Parathyroid adenoma (tissue), 2 donors: ENCODE results near the gene LRP1B.

Source experiments
- H2AFZ ChIP-seq: fragments of 300-600 bp; sonication (generic); one replicate; pipeline ENCODE4 v1.7.0; 2017; ENCODE audit warnings: antibody characterized with exemption, mild to moderate bottlenecking
- H3K27ac ChIP-seq: fragments of 300-600 bp; sonication (generic); one replicate; pipeline ENCODE4 v1.7.0; 2017
- H3K27me3 ChIP-seq: fragments of 300-600 bp; sonication (generic); one replicate; pipeline ENCODE4 v1.7.0; 2017; ENCODE audit warnings: low read length; ENCODE audit not compliant: control insufficient read depth, insufficient read depth
- H3K36me3 ChIP-seq: fragments of 300-600 bp; sonication (generic); one replicate; pipeline ENCODE4 v1.7.0; 2017; ENCODE audit warnings: low read length; ENCODE audit not compliant: control insufficient read depth, insufficient read depth
- H3K4me1 ChIP-seq: fragments of 300-600 bp; sonication (generic); one replicate; pipeline ENCODE4 v1.7.0; 2017; ENCODE audit warnings: control low read depth
- H3K4me2 ChIP-seq: fragments of 300-600 bp; sonication (generic); one replicate; pipeline ENCODE4 v1.7.0; 2017; ENCODE audit warnings: low read length
- H3K4me3 ChIP-seq: fragments of 300-600 bp; sonication (generic); one replicate; pipeline ENCODE4 v1.7.0; 2017; ENCODE audit warnings: low read depth, low read length
- H3K79me2 ChIP-seq: fragments of 300-600 bp; sonication (generic); one replicate; pipeline ENCODE4 v1.7.0; 2017; ENCODE audit warnings: control low read depth
- H3K9ac ChIP-seq: fragments of 300-600 bp; sonication (generic); one replicate; pipeline ENCODE4 v1.7.0; 2017; ENCODE audit warnings: mild to moderate bottlenecking
- H3K9me3 ChIP-seq: fragments of 300-600 bp; sonication (generic); one replicate; pipeline ENCODE4 v1.7.0; 2017; ENCODE audit warnings: low read length; ENCODE audit not compliant: control insufficient read depth
- TF ChIP-seq, protein P1 (sequence below): fragments of 300-600 bp; sonication (generic); IDR thresholded peaks from one replicate; pipeline ENCODE4 v1.7.0; 2017; ENCODE audit warnings: antibody characterized with exemption, mild to moderate bottlenecking
- donor health status: primary hyperparathyroidism.

LRP1B gene

DNA sequence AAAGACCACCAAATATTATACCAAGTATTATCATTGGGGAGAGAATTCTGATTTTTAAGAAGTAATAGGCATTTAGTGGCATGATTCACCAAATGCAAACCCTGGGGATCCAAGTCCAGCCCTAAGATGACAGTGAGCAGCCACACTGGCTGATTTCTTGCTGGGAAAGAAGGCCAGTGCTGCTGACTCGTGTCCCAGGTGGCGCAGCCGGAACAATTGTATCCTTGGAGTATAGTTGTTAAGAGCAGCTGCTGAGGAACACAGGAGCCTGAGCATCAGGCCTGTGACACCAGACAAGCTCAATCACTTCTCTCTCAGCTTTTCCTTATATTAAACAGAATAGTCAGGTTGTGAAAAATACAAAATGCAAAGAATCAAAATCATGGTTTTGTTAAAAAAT, 48.4 kb downstream of the LRP1B start:
- no peaks in the 10 kb centered on the region for H3K4me1 ChIP-seq
- H3K27ac ChIP-seq = no peak overlapping the region
- H2AFZ ChIP-seq = no peak overlapping the region
- H3K4me2 ChIP-seq = no peak overlapping the region
- no peaks in the 10 kb centered on the region for H3K9me3 ChIP-seq
- H3K79me2 ChIP-seq = no peaks in the 10 kb centered on the region
- no peak overlapping the region for H3K4me3 ChIP-seq
- no peaks in the 10 kb centered on the region for H3K27me3 ChIP-seq
- TF ChIP-seq, protein P1, sequence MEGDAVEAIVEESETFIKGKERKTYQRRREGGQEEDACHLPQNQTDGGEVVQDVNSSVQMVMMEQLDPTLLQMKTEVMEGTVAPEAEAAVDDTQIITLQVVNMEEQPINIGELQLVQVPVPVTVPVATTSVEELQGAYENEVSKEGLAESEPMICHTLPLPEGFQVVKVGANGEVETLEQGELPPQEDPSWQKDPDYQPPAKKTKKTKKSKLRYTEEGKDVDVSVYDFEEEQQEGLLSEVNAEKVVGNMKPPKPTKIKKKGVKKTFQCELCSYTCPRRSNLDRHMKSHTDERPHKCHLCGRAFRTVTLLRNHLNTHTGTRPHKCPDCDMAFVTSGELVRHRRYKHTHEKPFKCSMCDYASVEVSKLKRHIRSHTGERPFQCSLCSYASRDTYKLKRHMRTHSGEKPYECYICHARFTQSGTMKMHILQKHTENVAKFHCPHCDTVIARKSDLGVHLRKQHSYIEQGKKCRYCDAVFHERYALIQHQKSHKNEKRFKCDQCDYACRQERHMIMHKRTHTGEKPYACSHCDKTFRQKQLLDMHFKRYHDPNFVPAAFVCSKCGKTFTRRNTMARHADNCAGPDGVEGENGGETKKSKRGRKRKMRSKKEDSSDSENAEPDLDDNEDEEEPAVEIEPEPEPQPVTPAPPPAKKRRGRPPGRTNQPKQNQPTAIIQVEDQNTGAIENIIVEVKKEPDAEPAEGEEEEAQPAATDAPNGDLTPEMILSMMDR = no peak
- H3K36me3 ChIP-seq = no peaks in the 10 kb centered on the region
- H3K9ac ChIP-seq = no peak overlapping the region

DNA sequence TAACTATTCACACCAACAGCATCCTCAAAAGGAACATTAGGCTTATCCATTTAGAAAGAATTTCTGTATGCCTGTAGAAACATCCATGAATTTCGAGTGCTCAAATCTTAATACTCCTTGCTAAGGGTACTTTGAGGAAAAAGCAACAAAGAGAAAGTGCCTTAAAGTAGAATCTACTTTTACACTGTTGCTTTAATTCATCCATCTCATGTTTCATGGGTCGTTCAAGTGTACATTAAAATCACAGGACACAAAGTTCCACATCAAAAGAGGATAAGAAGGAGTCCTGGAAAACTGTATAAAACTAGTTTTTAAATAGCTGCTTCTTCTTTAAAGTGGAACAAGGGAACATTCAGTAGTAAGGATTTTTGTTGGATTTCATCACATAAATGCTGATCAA, 54.5 kb downstream of the LRP1B start:
- H3K9ac ChIP-seq = no peak overlapping the region
- TF ChIP-seq, protein P1 = no peak
- no peaks in the 10 kb centered on the region for H3K27me3 ChIP-seq
- H3K4me2 ChIP-seq = no peak overlapping the region
- no peaks in the 10 kb centered on the region for H3K36me3 ChIP-seq
- no peaks in the 10 kb centered on the region for H3K9me3 ChIP-seq
- H3K27ac ChIP-seq = no peak overlapping the region
- H3K4me1 ChIP-seq = no peaks in the 10 kb centered on the region
- H3K4me3 ChIP-seq = no peak overlapping the region
- H3K79me2 ChIP-seq = no peaks in the 10 kb centered on the region
- H2AFZ ChIP-seq = no peak overlapping the region

DNA sequence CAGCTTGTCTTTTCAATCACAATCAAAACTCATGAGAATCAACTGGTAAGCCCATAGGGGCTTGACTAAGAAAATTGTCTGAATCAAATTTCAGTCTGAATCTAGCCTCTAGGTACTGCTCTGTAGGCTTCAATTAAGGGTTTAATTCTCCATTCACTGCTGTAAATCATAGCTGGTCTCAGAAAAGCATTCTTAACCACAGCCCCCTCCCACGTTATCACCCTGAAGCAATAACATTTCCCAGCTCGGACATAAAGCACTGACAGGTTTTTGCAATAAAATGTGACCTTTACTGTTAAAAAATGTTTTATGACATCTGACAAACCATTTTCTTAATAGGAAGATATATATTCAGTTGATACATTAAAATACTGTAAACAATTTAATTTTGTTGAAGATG, 55.0 kb downstream of the LRP1B start:
- Histone ChIP-seq H3K4me1 (no peaks in the 10 kb centered on the region), H2AFZ (no peak overlapping the region), H3K79me2 (no peaks in the 10 kb centered on the region), H3K27ac (no peak overlapping the region), H3K4me2 (no peak overlapping the region), H3K36me3 (no peaks in the 10 kb centered on the region), H3K9me3 (no peaks in the 10 kb centered on the region), H3K4me3 (no peak overlapping the region), H3K27me3 (no peaks in the 10 kb centered on the region), H3K9ac (no peak overlapping the region)
- TF ChIP-seq, protein P1 = no peak

DNA sequence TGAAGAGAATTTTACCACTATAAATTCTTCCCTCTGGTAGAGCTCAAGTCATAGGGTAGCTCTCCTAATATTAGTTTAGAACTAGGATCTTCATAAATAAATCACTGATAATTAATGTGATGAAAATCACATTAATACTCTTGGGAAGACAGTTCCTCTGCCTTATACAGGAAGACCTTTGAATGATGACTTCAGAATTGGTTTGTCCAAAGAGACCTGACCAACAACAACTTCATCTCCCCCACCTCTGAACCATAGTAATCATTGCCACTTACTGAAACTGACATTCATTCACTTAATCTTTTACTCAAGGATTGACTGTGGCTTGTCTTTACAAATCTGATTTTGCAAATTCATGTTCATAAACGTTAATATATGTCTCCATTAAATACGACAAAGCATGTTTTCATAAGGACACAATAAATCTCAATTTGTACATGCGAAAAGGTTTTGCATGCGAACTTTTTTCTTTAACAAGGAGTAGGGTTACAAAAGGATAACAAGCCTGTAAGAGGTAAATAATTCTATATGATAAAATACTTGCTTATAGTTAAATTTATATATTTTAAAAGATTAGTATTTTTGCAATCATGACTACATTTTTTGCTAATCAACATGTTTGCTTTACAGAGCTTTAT, 61.4 kb downstream of the LRP1B start:
- TF ChIP-seq, protein P1 = no peak
- no peak overlapping the region for H2AFZ ChIP-seq
- H3K4me2 ChIP-seq = no peak overlapping the region
- no peaks in the 10 kb centered on the region for H3K79me2 ChIP-seq
- H3K4me1 ChIP-seq = no peaks in the 10 kb centered on the region
- H3K36me3 ChIP-seq = no peaks in the 10 kb centered on the region
- H3K27ac ChIP-seq = no peak overlapping the region
- H3K9me3 ChIP-seq = no peaks in the 10 kb centered on the region
- H3K4me3 ChIP-seq = no peak overlapping the region
- H3K9ac ChIP-seq = no peak overlapping the region
- H3K27me3 ChIP-seq = no peaks in the 10 kb centered on the region

DNA sequence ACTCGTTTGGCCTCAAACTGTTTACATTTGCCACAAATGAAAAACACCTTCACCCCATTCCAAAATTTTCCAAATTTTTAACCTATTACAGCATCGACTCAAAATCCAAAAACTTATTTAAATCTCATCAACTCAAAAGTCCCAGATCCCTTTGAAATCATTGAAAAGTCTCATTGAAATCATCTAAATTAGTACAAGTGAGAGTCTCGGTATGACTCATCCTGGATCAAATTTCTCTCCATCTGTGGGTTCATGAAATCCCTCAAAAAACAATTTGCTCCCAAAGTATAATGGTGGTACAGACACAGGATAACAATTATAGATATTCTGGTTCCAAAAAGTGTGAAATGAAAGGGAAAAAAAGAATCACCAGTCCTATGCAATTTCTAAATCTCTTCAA, 65.1 kb downstream of the LRP1B start:
- Histone ChIP-seq H3K27ac (no peak overlapping the region), H3K9me3 (no peaks in the 10 kb centered on the region), H3K27me3 (no peaks in the 10 kb centered on the region), H3K4me2 (no peak overlapping the region), H2AFZ (no peak overlapping the region), H3K4me1 (no peaks in the 10 kb centered on the region), H3K79me2 (no peaks in the 10 kb centered on the region), H3K9ac (no peak overlapping the region), H3K4me3 (no peak overlapping the region), H3K36me3 (no peaks in the 10 kb centered on the region)
- TF ChIP-seq, protein P1 = no peak
